T-helper 1 cell treated with Interleukin-12 subunit alpha and Interleukin-12 subunit beta and Interleukin-4 antibody, amounts not matched to agents 30 μg/mL and 1 μg/mL, for 36 hours (primary cell): ENCODE results near the gene TGFA.

Experiments used
- H3K27ac Mint-ChIP-seq: one replicate; pipeline ENCODE4 v1.8.0; 2021; ENCODE audit warnings: mild to moderate bottlenecking, mixed read lengths
- H3K27me3 Mint-ChIP-seq: one replicate; pipeline ENCODE4 v1.8.0; 2021; ENCODE audit warnings: low read depth, mixed read lengths
- H3K36me3 Mint-ChIP-seq: one replicate; pipeline ENCODE4 v1.8.0; 2021; ENCODE audit warnings: low read depth, mixed read lengths
- H3K4me1 Mint-ChIP-seq: one replicate; pipeline ENCODE4 v1.8.0; 2021; ENCODE audit warnings: low read depth, mixed read lengths
- H3K4me3 Mint-ChIP-seq: one replicate; pipeline ENCODE4 v1.8.0; 2021; ENCODE audit warnings: mild to moderate bottlenecking, moderate library complexity, mixed read lengths
- H3K9me3 Mint-ChIP-seq: one replicate; pipeline ENCODE4 v1.8.0; 2021; ENCODE audit warnings: mixed read lengths

Gene TGFA

GRCh38 chr2:70399046-70399445 lies 154.6 kb downstream of the TGFA start:
- Mint-ChIP-seq H3K36me3 (no peaks in the 10 kb centered on the region), H3K4me1 (no peaks in the 10 kb centered on the region), H3K27me3 (peaks cover 15% of the 10 kb centered on the region), H3K9me3 (no peaks in the 10 kb centered on the region), H3K4me3 (no peak overlapping the region), H3K27ac (no peak overlapping the region)
